ENCODE data around the gene KIF5C. TPM values are rescaled to one million over a fixed set of nuclear protein-coding genes. Genes with fewer than 3 reads are reported as not detected.

KIF5C gene
- total and polyA plus RNA-seq, 2 experiments from 2014 or later, result 45.0 to 49.1 TPM

GRCh38 chr2:148979164-148979918 is 104.3 kb downstream of the KIF5C start (continued):
- TF ChIP-seq REST (IDR thresholded peaks at IDR 0.05; ENCODE audit: unreplicated experiment), result no peak
- no peak for TF ChIP-seq POLR2AphosphoS5 (IDR thresholded peaks at IDR 0.05; ENCODE audit: low read depth)
- TF ChIP-seq ETS1 (IDR thresholded peaks at IDR 0.05), result no peak
- TF ChIP-seq NANOG (IDR thresholded peaks at IDR 0.05; ENCODE audit: borderline replicate concordance), result no peak
- TF ChIP-seq CTCF (conservative IDR thresholded peaks at IDR 0.05; ENCODE audit: low read depth in 2 of 2), result no peak
- no peak for TF ChIP-seq EZH2 (IDR thresholded peaks at IDR 0.05; ENCODE audit: low read depth, unreplicated experiment)
- TF ChIP-seq ZNF114 (CRISPR knock-in tag; IDR thresholded peaks at IDR 0.05), result no peak
- TF ChIP-seq ZNF331 (CRISPR knock-in tag; IDR thresholded peaks at IDR 0.05; ENCODE audit: low read depth), result no peak
- no peak for TF ChIP-seq CREB1 (CRISPR knock-in tag; IDR thresholded peaks at IDR 0.05; ENCODE audit: low read depth)
- no peak for TF ChIP-seq EZH2phosphoT487 (IDR thresholded peaks at IDR 0.05; ENCODE audit: unreplicated experiment)

- H3F3A ChIP-seq (replicated peaks; ENCODE audit: low read depth), result no peaks in the 10 kb centered on the region
- H3K4me2 ChIP-seq, result no peak overlapping the region
Observed at GRCh38 chr2:148979919-148980277, 104.9 kb downstream of the KIF5C start.

More at GRCh38 chr2:148979919-148980277, 104.9 kb downstream of the KIF5C start:
- Mint-ChIP-seq H3K4me3 (no peak overlapping the region; the same call in 2 of the 3 replicates), H3K9me3 (no peaks in the 10 kb centered on the region), H3K27me3 (ENCODE audit: insufficient read depth, low read depth, poor library complexity) (peaks cover 10% of the 10 kb centered on the region), H3K36me3 (ENCODE audit: low read depth) (peaks cover 46% of the 10 kb centered on the region), H3K4me1 (peaks cover 30% of the 10 kb centered on the region), H3K27ac (peak overlapping the region; percentile 22)
- H3K79me2 ChIP-seq (replicated peaks; ENCODE audit: insufficient read depth), result no peaks in the 10 kb centered on the region; the same call in 1 of the 2 replicates
- TF ChIP-seq EZH2phosphoT487 (IDR thresholded peaks at IDR 0.05; ENCODE audit: unreplicated experiment) (no peak), ETS1 (IDR thresholded peaks at IDR 0.05) (no peak), REST (IDR thresholded peaks at IDR 0.05; ENCODE audit: unreplicated experiment) (no peak)
- DNase-seq (ENCODE audit: low spot score) (no peak), ATAC-seq (peak; percentile 59)
- peak overlapping the region; percentile 37; the same call in 1 of the 2 replicates for H3K27ac ChIP-seq (ENCODE audit: low read depth)
- peaks cover 4% of the 10 kb centered on the region; the same call in 1 of the 2 replicates for H4K20me1 ChIP-seq (replicated peaks; ENCODE audit: insufficient read depth)
- peaks cover 10% of the 10 kb centered on the region for H3K4me1 ChIP-seq (ENCODE audit: insufficient read depth)
- no peak overlapping the region for H3K4me3 ChIP-seq
- peaks cover 3% of the 10 kb centered on the region; the same call in 1 of the 2 replicates for H3K9me2 ChIP-seq (ENCODE audit: insufficient read depth)
- peaks cover 4% of the 10 kb centered on the region; the same call in 1 of the 2 replicates for H3K36me3 ChIP-seq (ENCODE audit: insufficient read depth)
- no peak overlapping the region for H2AFZ ChIP-seq
- H3K27me3 ChIP-seq (ENCODE audit: insufficient read depth), result no peaks in the 10 kb centered on the region

Data from GM23338 (cell line).